DOHH2 (cell line): ENCODE measurements around the gene PLB1.

Experiments
- EZH2phosphoT487 ChIP-seq: fragments of 200-600 bp; sonication (generic); IDR thresholded peaks from 2 replicates; pipeline ENCODE4 v1.6.1; 2017; ENCODE audit warnings: borderline replicate concordance, mild to moderate bottlenecking, antibody characterized with exemption, low read length, moderate library complexity, mixed read lengths
- TF ChIP-seq, protein P1 (sequence below): fragments of 200-600 bp; sonication (generic); IDR thresholded peaks from one replicate; pipeline ENCODE4 v1.5.1; 2014; ENCODE audit warnings: antibody characterized with exemption, mild to moderate bottlenecking, low read depth, low read length; ENCODE audit not compliant: poor library complexity, severe bottlenecking

DNA sequence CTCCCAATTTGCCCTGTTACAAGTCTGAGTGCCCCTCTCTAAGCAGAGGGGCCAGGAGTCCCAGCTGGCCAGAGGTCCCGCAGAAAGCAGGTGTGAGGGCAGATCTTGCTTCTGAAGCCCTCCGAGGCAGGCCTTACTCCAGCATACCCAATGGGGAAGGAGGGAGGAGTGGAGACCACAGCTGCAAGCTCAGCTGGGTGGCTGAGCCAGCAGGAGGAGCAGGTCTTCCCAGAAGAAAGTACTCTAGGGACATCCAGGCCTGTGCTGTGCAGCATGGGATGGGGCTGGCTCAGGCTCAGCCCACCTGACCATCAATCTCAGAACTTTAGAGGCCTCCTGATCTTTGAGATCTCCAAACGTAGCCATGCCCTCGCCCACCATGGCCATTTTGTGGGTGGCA lies 31.3 kb downstream of the PLB1 start:
- TF ChIP-seq, protein P1, sequence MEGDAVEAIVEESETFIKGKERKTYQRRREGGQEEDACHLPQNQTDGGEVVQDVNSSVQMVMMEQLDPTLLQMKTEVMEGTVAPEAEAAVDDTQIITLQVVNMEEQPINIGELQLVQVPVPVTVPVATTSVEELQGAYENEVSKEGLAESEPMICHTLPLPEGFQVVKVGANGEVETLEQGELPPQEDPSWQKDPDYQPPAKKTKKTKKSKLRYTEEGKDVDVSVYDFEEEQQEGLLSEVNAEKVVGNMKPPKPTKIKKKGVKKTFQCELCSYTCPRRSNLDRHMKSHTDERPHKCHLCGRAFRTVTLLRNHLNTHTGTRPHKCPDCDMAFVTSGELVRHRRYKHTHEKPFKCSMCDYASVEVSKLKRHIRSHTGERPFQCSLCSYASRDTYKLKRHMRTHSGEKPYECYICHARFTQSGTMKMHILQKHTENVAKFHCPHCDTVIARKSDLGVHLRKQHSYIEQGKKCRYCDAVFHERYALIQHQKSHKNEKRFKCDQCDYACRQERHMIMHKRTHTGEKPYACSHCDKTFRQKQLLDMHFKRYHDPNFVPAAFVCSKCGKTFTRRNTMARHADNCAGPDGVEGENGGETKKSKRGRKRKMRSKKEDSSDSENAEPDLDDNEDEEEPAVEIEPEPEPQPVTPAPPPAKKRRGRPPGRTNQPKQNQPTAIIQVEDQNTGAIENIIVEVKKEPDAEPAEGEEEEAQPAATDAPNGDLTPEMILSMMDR: no peak
- no peak for TF ChIP-seq EZH2phosphoT487
